ENCODE data around the gene PTPN9.

DNA sequence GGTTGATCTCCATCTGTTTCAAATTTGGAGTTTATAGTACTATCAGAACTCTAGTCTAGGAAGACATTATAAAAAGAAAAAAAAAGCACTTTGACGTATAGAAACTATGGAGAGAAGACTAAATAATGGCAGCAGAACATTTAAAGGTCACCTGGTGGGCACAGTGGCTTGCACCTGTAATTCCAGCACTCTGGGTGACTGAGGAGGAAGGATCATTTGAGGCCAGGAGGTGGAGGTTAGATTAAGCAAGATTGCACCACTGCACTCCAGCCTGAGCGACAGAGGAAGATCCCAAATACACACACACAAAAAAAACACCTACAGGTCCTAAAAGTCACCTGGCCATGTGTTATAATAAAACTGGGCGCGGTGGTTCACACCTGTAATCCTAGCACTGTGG is 141.4 kb downstream of the PTPN9 start:
- no peak for TF ChIP-seq CTCF (IDR thresholded peaks at IDR 0.05)
- no peak for TF ChIP-seq EP300 (IDR thresholded peaks at IDR 0.05)
- TF ChIP-seq POLR2AphosphoS5 (IDR thresholded peaks at IDR 0.05) = no peak
- no peak for TF ChIP-seq POLR2A (IDR thresholded peaks at IDR 0.05)

Measured in gastroesophageal sphincter (tissue), 3 donors.